Mucosa of descending colon (tissue), 3 donors: ENCODE data around the gene TSPEAR. TPM values are rescaled to one million over a fixed set of nuclear protein-coding genes. Genes with fewer than 3 reads are reported as not detected.
"Not testable (repeated sequence)": the region's sequence is repeated elsewhere in the genome, so short reads cannot be mapped to it uniquely, and the experiment has no call there.

ENCODE experiments used
- ATAC-seq: fragments of 200-7000 bp; cut with Tn5 transposase; one replicate; pipeline ENCODE4 v1.9.1; 2020; ENCODE audit warnings: mild to moderate bottlenecking, moderate library complexity
- DNase-seq, 3 donors: peaks; one replicate each; pipeline ENCODE4 v3.0.0-alpha.2; 2020
- H3K36me3 ChIP-seq: fragments of 200-600 bp; one replicate; pipeline ENCODE4 v1.8.0; 2021; ENCODE audit warnings: low read depth, mild to moderate bottlenecking
- H3K4me1 ChIP-seq: fragments of 200-600 bp; one replicate; pipeline ENCODE4 v1.8.0; 2021; ENCODE audit warnings: low read depth, mild to moderate bottlenecking
- H3K4me3 ChIP-seq: fragments of 200-600 bp; one replicate; pipeline ENCODE4 v1.8.0; 2021; ENCODE audit warnings: mild to moderate bottlenecking
- H3K9me3 ChIP-seq: fragments of 200-600 bp; one replicate; pipeline ENCODE4 v1.8.0; 2021; ENCODE audit warnings: mild to moderate bottlenecking
- CTCF ChIP-seq: fragments of 200-600 bp; IDR thresholded peaks from one replicate; pipeline ENCODE4 v1.8.0; 2022; ENCODE audit warnings: antibody characterized with exemption, mild to moderate bottlenecking
- intact Hi-C, 2 donors: fragments of 100-400 bp; cut with DNase I in 1 of 2; cut with micrococcal nuclease in 1 of 2; formaldehyde crosslinking; loops; one replicate each; pipeline versions ENCODE4 v1.11.0 to v1.11.1; 2022; cut with DNase I, micrococcal nuclease
- total RNA-seq, 3 donors: library from RNA; stranded (reverse); fragmentation: NEBNext Ultra II Directional in 2 of 3; extraction: Animal tissue kit (Norgen Biotek cat#: 25700) in 2 of 3; gene quantifications; one replicate each; pipeline versions ENCODE4 v1.2.1 to v1.2.4, GENCODE V29; 2021 to 2023
- donor health status: DM: no; HTN: no; CAD: no; lungs with moderate emphysema.
- donor health status: DM: no; HTN: no; CAD: no.
- donor health status: DM: no; HTN: yes; CAD: no.

The TSPEAR gene
- total RNA-seq, 3 donors from 2014 or later = 0.28 TPM; not detected in 2

GRCh38 chr21:44602463-44602850, 108.9 kb downstream of the TSPEAR start:
- intact Hi-C loops = no loop called here
- no peak for ATAC-seq
- Histone ChIP-seq H3K36me3 (no peaks in the 10 kb centered on the region), H3K4me3 (no peak overlapping the region), H3K4me1 (no peaks in the 10 kb centered on the region), H3K9me3 (no peaks in the 10 kb centered on the region)
- TF ChIP-seq CTCF = no peak
- no peak for DNase-seq

- Histone ChIP-seq H3K4me3 (no peak overlapping the region), H3K9me3 (no peaks in the 10 kb centered on the region), H3K36me3 (no peaks in the 10 kb centered on the region), H3K4me1 (no peaks in the 10 kb centered on the region)
- DNase-seq (no peak), ATAC-seq (no peak)
- no peak for TF ChIP-seq CTCF
- intact Hi-C loops = no loop called here
Measured at GRCh38 chr21:44601596-44602462, 109.5 kb downstream of the TSPEAR start.

- intact Hi-C loops, H3K4me1 ChIP-seq, H3K9me3 ChIP-seq, H3K4me3 ChIP-seq, DNase-seq, H3K36me3 ChIP-seq: not testable (repeated sequence)
- ATAC-seq = peak; percentile 29
Measured at GRCh38 chr21:44601091-44601490, 110.3 kb downstream of the TSPEAR start.

- intact Hi-C loops, H3K4me3 ChIP-seq, DNase-seq, ATAC-seq, H3K4me1 ChIP-seq, H3K36me3 ChIP-seq, H3K9me3 ChIP-seq: not testable (repeated sequence)
Measured at GRCh38 chr21:44600118-44600978, 111.0 kb downstream of the TSPEAR start, which contains the start of gene KRTAP10-7. TSS of gene KRTAP10-7 (plus strand) at chr21:44600597. CDS start at chr21:44600622, 25 bp downstream.

GRCh38 chr21:44599264-44600029, 111.9 kb downstream of the TSPEAR start:
- Histone ChIP-seq H3K4me3 (no peak overlapping the region), H3K9me3 (no peaks in the 10 kb centered on the region), H3K4me1 (no peaks in the 10 kb centered on the region), H3K36me3 (no peaks in the 10 kb centered on the region)
- ATAC-seq = no peak
- intact Hi-C loops = no loop called here
- no peak for TF ChIP-seq CTCF
- DNase-seq = no peak

GRCh38 chr21:44598061-44598460, 113.3 kb downstream of the TSPEAR start:
- Histone ChIP-seq H3K9me3 (no peaks in the 10 kb centered on the region), H3K36me3 (no peaks in the 10 kb centered on the region), H3K4me3 (no peak overlapping the region), H3K4me1 (no peaks in the 10 kb centered on the region)
- intact Hi-C loops = no loop called here
- ATAC-seq (no peak), DNase-seq (no peak)
- TF ChIP-seq CTCF = no peak
